ENCODE data around the gene TMEM187. TPM values are rescaled to one million over a fixed set of nuclear protein-coding genes. Genes with fewer than 3 reads are reported as not detected.
"Not testable (repeated sequence)": the region's sequence is repeated elsewhere in the genome, so short reads cannot be mapped to it uniquely, and the experiment has no call there.

TMEM187 gene
- polyA plus RNA-seq, 2 donors, result 2.5 to 3.3 TPM

GRCh38 chrX:153993079-153993478, 20.5 kb downstream of the TMEM187 start:
- H3K4me3 ChIP-seq (ENCODE audit: low read depth in 1 of 2, low read length in 2 of 2), result no peak overlapping the region
- peaks cover 0 to 3% of the 10 kb centered on the region in 2 donors for H3K27me3 ChIP-seq (ENCODE audit: control insufficient read depth in 1 of 2, insufficient read depth in 2 of 2, low read length in 2 of 2)
- no peaks in the 10 kb centered on the region for H3K9me3 ChIP-seq (ENCODE audit: control insufficient read depth in 2 of 2, insufficient read depth in 1 of 2, low read depth in 1 of 2, low read length in 1 of 2)
- no peaks in the 10 kb centered on the region for H3K36me3 ChIP-seq (ENCODE audit: control insufficient read depth in 2 of 2, insufficient read depth in 2 of 2, low read length in 1 of 2)
- H3K4me1 ChIP-seq (ENCODE audit: control insufficient read depth in 2 of 2, insufficient read depth in 2 of 2, low read length in 1 of 2), result no peaks in the 10 kb centered on the region
- no peak overlapping the region for H3K27ac ChIP-seq (ENCODE audit: low read depth in 2 of 2, low read length in 1 of 2)
- WGBS, 2 donors, result 78 to 84% methylated on average over 12 of the region's 12 CpGs

- Histone ChIP-seq H3K27ac (ENCODE audit: low read depth in 2 of 2, low read length in 1 of 2) (no peak overlapping the region), H3K9me3 (ENCODE audit: control insufficient read depth in 2 of 2, insufficient read depth in 1 of 2, low read depth in 1 of 2, low read length in 1 of 2) (no peaks in the 10 kb centered on the region), H3K36me3 (ENCODE audit: control insufficient read depth in 2 of 2, insufficient read depth in 2 of 2, low read length in 1 of 2) (no peaks in the 10 kb centered on the region), H3K27me3 (ENCODE audit: control insufficient read depth in 1 of 2, insufficient read depth in 2 of 2, low read length in 2 of 2) (peaks cover 0 to 3% of the 10 kb centered on the region in 2 donors), H3K4me1 (ENCODE audit: control insufficient read depth in 2 of 2, insufficient read depth in 2 of 2, low read length in 1 of 2) (no peaks in the 10 kb centered on the region), H3K4me3 (ENCODE audit: low read depth in 1 of 2, low read length in 2 of 2) (no peak overlapping the region)
- WGBS, 2 donors, result 84 to 87% methylated on average over 10 of the region's 10 CpGs
Measured at GRCh38 chrX:153993978-153994377, 21.4 kb downstream of the TMEM187 start.

- not testable (repeated sequence) for H3K4me1 ChIP-seq (ENCODE audit: control insufficient read depth in 2 of 2, insufficient read depth in 2 of 2, low read length in 1 of 2); H3K36me3 ChIP-seq (ENCODE audit: control insufficient read depth in 2 of 2, insufficient read depth in 2 of 2, low read length in 1 of 2); H3K27me3 ChIP-seq (ENCODE audit: control insufficient read depth in 1 of 2, insufficient read depth in 2 of 2, low read length in 2 of 2); H3K9me3 ChIP-seq (ENCODE audit: control insufficient read depth in 2 of 2, insufficient read depth in 1 of 2, low read depth in 1 of 2, low read length in 1 of 2); H3K4me3 ChIP-seq (ENCODE audit: low read depth in 1 of 2, low read length in 2 of 2); H3K27ac ChIP-seq (ENCODE audit: low read depth in 2 of 2, low read length in 1 of 2)
- 78 to 100% methylated on average over 1 to 3 of the region's 5 CpGs for WGBS, 2 donors
Measured at GRCh38 chrX:153994398-153994797, 21.8 kb downstream of the TMEM187 start.

DNA sequence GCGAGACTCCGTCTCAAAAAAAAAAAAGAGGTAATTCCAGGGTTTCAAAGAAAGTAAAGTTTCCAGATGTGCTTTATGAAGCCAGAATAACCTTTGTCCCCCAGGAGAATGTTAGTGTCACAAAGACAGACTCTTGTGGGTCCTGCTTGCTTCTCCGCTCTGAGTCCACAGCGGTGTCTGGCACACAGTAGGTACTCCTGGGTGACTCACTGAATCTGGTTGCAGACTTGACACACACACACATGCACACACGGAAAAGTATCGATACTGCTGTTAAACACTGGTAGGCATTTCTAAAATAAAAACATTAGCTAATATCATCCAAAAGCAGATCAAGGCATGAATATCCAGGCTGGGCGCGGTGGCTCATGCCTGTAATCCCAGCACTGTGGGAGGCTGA, 22.9 kb downstream of the TMEM187 start:
- WGBS, 2 donors, result 95% methylated on average over 7 to 8 of the region's 8 CpGs
- Histone ChIP-seq H3K36me3 (ENCODE audit: control insufficient read depth in 2 of 2, insufficient read depth in 2 of 2, low read length in 1 of 2) (no peaks in the 10 kb centered on the region), H3K27ac (ENCODE audit: low read depth in 2 of 2, low read length in 1 of 2) (no peak overlapping the region), H3K4me3 (ENCODE audit: low read depth in 1 of 2, low read length in 2 of 2) (no peak overlapping the region), H3K9me3 (ENCODE audit: control insufficient read depth in 2 of 2, insufficient read depth in 1 of 2, low read depth in 1 of 2, low read length in 1 of 2) (no peaks in the 10 kb centered on the region), H3K4me1 (ENCODE audit: control insufficient read depth in 2 of 2, insufficient read depth in 2 of 2, low read length in 1 of 2) (no peaks in the 10 kb centered on the region), H3K27me3 (ENCODE audit: control insufficient read depth in 1 of 2, insufficient read depth in 2 of 2, low read length in 2 of 2) (peaks cover 0 to 3% of the 10 kb centered on the region in 2 donors)

DNA sequence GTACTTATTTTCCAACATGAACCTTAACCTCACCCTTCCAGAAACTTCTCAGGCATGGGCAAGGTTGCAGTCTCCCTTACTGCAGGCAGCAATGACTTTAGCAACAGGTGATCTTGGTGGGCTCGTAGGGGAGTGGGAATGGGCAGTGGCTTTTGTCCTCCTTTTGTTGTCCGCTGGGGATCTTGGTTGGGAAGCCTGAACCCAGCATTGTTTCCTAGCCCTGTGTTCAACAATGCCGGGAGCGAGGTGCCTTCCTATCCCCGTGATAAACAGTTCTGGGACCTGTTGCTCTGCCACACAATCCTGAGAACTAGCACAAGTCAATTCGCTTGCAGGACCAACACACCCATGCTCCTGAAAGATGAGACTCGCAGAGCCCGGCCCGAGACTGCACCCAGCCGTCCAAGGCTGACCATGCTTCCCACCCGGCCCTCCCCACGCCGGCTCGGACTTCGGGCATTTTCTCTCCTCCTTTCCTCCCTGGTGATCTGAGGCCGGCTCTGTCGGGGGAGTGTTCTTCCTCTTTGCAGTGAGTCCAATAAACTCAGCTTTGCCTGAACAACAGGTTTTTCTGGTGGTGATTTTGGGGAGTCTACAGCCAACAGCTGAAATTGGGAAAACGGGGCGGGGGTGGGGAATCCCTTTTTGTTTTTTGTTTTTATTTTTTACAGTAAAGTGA, 26.9 kb downstream of the TMEM187 start:
- Histone ChIP-seq H3K36me3 (ENCODE audit: control insufficient read depth in 2 of 2, insufficient read depth in 2 of 2, low read length in 1 of 2) (no peaks in the 10 kb centered on the region), H3K9me3 (ENCODE audit: control insufficient read depth in 2 of 2, insufficient read depth in 1 of 2, low read depth in 1 of 2, low read length in 1 of 2) (no peaks in the 10 kb centered on the region), H3K27me3 (ENCODE audit: control insufficient read depth in 1 of 2, insufficient read depth in 2 of 2, low read length in 2 of 2) (no peaks in the 10 kb centered on the region), H3K4me1 (ENCODE audit: control insufficient read depth in 2 of 2, insufficient read depth in 2 of 2, low read length in 1 of 2) (no peaks in the 10 kb centered on the region), H3K27ac (ENCODE audit: low read depth in 2 of 2, low read length in 1 of 2) (peak overlapping the region; percentile 74 to 83), H3K4me3 (ENCODE audit: low read depth in 1 of 2, low read length in 2 of 2) (no peak overlapping the region)
- WGBS, 2 donors, result 35 to 53% methylated on average over 19 of the region's 19 CpGs

- no peaks in the 10 kb centered on the region for H3K36me3 ChIP-seq (ENCODE audit: control insufficient read depth in 2 of 2, insufficient read depth in 2 of 2, low read length in 1 of 2)
- 43 to 58% methylated on average over 5 of the region's 5 CpGs for WGBS, 2 donors
- H3K4me3 ChIP-seq (ENCODE audit: low read depth in 1 of 2, low read length in 2 of 2), result no peak overlapping the region
- H3K4me1 ChIP-seq (ENCODE audit: control insufficient read depth in 2 of 2, insufficient read depth in 2 of 2, low read length in 1 of 2), result no peaks in the 10 kb centered on the region
- no peaks in the 10 kb centered on the region for H3K27me3 ChIP-seq (ENCODE audit: control insufficient read depth in 1 of 2, insufficient read depth in 2 of 2, low read length in 2 of 2)
- H3K9me3 ChIP-seq (ENCODE audit: control insufficient read depth in 2 of 2, insufficient read depth in 1 of 2, low read depth in 1 of 2, low read length in 1 of 2), result no peaks in the 10 kb centered on the region
- peak overlapping the region; percentile 64 to 74 for H3K27ac ChIP-seq (ENCODE audit: low read depth in 2 of 2, low read length in 1 of 2)
Measured at GRCh38 chrX:154000051-154000450, 27.5 kb downstream of the TMEM187 start.

GRCh38 chrX:154002215-154002719, 29.7 kb downstream of the TMEM187 start:
- Histone ChIP-seq H3K4me3 (ENCODE audit: low read depth in 1 of 2, low read length in 2 of 2) (no peak overlapping the region), H3K36me3 (ENCODE audit: control insufficient read depth in 2 of 2, insufficient read depth in 2 of 2, low read length in 1 of 2) (no peaks in the 10 kb centered on the region), H3K4me1 (ENCODE audit: control insufficient read depth in 2 of 2, insufficient read depth in 2 of 2, low read length in 1 of 2) (no peaks in the 10 kb centered on the region), H3K27ac (ENCODE audit: low read depth in 2 of 2, low read length in 1 of 2) (peak overlapping the region; percentile 68 to 71), H3K27me3 (ENCODE audit: control insufficient read depth in 1 of 2, insufficient read depth in 2 of 2, low read length in 2 of 2) (no peaks in the 10 kb centered on the region), H3K9me3 (ENCODE audit: control insufficient read depth in 2 of 2, insufficient read depth in 1 of 2, low read depth in 1 of 2, low read length in 1 of 2) (no peaks in the 10 kb centered on the region)
- WGBS, 2 donors, result 59 to 75% methylated on average over 17 of the region's 17 CpGs

DNA sequence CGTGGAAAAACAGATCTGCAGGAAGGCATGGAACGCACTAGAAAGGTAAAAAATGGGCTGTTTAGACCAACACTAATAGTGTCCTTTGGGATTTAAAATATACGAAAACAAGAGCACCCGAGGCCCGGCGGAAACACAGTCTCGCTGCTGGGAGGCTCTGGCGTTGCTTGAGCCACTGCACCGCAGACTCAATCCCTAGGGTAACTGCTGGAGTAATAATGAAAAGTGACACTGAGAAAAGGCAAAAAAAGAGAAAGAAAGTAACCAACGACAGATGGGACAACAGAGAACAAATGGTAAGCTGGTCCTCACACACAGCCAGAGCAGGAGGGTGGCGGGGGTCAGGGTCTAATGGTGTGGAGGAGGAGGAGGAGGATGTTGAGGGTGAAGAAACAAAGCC, 31.8 kb downstream of the TMEM187 start:
- Histone ChIP-seq H3K27me3 (ENCODE audit: control insufficient read depth in 1 of 2, insufficient read depth in 2 of 2, low read length in 2 of 2) (no peaks in the 10 kb centered on the region), H3K27ac (ENCODE audit: low read depth in 2 of 2, low read length in 1 of 2) (no peak overlapping the region), H3K9me3 (ENCODE audit: control insufficient read depth in 2 of 2, insufficient read depth in 1 of 2, low read depth in 1 of 2, low read length in 1 of 2) (no peaks in the 10 kb centered on the region), H3K4me1 (ENCODE audit: control insufficient read depth in 2 of 2, insufficient read depth in 2 of 2, low read length in 1 of 2) (no peaks in the 10 kb centered on the region), H3K4me3 (ENCODE audit: low read depth in 1 of 2, low read length in 2 of 2) (no peak overlapping the region), H3K36me3 (ENCODE audit: control insufficient read depth in 2 of 2, insufficient read depth in 2 of 2, low read length in 1 of 2) (no peaks in the 10 kb centered on the region)
- 78 to 81% methylated on average over 11 of the region's 11 CpGs for WGBS, 2 donors

DNA sequence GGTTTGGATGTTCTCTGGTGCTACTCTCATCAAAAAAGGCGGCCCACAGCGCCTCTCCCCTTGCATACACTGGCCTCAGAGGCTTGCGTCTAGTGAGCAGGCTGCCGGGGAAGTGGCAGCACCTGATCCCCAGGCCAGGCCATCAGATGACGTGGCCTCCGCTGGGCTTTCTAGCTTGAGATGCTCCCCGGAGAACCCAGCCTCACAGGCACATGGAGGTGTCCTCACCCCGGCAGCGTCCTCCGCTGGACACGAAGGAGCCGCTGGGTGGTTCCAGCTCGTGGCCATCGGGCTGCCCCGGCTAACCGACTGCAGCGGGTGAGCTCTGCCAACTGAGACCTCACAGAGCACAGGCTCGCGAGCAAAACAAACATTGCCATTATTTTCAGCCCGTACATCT, 34.4 kb downstream of the TMEM187 start:
- Histone ChIP-seq H3K27ac (ENCODE audit: low read depth in 2 of 2, low read length in 1 of 2) (no peak overlapping the region), H3K9me3 (ENCODE audit: control insufficient read depth in 2 of 2, insufficient read depth in 1 of 2, low read depth in 1 of 2, low read length in 1 of 2) (no peaks in the 10 kb centered on the region), H3K4me3 (ENCODE audit: low read depth in 1 of 2, low read length in 2 of 2) (no peak overlapping the region), H3K27me3 (ENCODE audit: control insufficient read depth in 1 of 2, insufficient read depth in 2 of 2, low read length in 2 of 2) (no peaks in the 10 kb centered on the region), H3K4me1 (ENCODE audit: control insufficient read depth in 2 of 2, insufficient read depth in 2 of 2, low read length in 1 of 2) (no peaks in the 10 kb centered on the region), H3K36me3 (ENCODE audit: control insufficient read depth in 2 of 2, insufficient read depth in 2 of 2, low read length in 1 of 2) (no peaks in the 10 kb centered on the region)
- WGBS, 2 donors, result 93 to 95% methylated on average over 20 of the region's 20 CpGs

DNA sequence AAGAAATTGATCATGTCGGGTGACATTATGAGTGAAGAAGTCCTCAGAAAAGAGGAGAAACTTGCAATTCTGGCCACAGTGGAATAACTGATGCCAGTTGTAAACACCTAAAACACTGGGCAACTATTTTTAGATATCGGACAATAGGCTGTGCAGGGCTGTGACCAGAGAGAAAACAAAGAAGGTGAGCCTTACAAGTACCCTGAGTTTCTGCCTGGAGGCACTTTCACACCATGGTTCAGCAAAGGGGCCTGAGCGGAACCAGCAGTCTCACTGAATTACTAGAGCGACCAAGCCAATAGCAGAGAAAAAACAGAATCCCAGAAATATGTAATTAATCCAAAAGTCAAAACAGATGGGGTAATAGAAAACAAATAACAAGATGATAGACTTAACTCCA, 36.0 kb downstream of the TMEM187 start:
- no peaks in the 10 kb centered on the region for H3K4me1 ChIP-seq (ENCODE audit: control insufficient read depth in 2 of 2, insufficient read depth in 2 of 2, low read length in 1 of 2)
- H3K4me3 ChIP-seq (ENCODE audit: low read depth in 1 of 2, low read length in 2 of 2), result no peak overlapping the region
- H3K27me3 ChIP-seq (ENCODE audit: control insufficient read depth in 1 of 2, insufficient read depth in 2 of 2, low read length in 2 of 2), result no peaks in the 10 kb centered on the region
- no peak overlapping the region for H3K27ac ChIP-seq (ENCODE audit: low read depth in 2 of 2, low read length in 1 of 2)
- H3K36me3 ChIP-seq (ENCODE audit: control insufficient read depth in 2 of 2, insufficient read depth in 2 of 2, low read length in 1 of 2), result peaks cover 0 to 10% of the 10 kb centered on the region in 2 donors
- WGBS, 2 donors, result 64 to 78% methylated on average over 4 of the region's 4 CpGs
- H3K9me3 ChIP-seq (ENCODE audit: control insufficient read depth in 2 of 2, insufficient read depth in 1 of 2, low read depth in 1 of 2, low read length in 1 of 2), result no peaks in the 10 kb centered on the region

All from esophagus (tissue), 2 donors.